ENCODE results near the gene CHID1.

DNA sequence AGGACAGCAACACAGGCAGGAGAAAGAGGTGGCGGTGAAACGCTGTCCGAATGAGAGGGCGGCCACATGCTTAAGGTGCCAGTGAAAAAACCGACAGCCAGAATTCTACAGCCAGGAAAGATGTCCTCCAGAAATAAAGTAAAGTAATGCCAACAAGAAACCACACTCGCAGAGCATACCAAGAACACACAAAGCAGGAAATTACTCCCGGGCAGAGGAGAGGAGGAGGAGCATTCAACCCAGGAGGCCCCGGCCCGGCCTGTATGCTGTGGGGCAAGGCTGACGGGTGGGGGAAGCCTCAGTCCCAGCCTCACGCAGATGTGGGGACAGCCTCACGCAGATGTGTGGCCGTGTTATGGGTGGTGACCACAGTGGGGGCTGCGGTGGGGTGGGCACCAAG lies 28.0 kb downstream of the CHID1 start:
- TF ChIP-seq, protein P1, sequence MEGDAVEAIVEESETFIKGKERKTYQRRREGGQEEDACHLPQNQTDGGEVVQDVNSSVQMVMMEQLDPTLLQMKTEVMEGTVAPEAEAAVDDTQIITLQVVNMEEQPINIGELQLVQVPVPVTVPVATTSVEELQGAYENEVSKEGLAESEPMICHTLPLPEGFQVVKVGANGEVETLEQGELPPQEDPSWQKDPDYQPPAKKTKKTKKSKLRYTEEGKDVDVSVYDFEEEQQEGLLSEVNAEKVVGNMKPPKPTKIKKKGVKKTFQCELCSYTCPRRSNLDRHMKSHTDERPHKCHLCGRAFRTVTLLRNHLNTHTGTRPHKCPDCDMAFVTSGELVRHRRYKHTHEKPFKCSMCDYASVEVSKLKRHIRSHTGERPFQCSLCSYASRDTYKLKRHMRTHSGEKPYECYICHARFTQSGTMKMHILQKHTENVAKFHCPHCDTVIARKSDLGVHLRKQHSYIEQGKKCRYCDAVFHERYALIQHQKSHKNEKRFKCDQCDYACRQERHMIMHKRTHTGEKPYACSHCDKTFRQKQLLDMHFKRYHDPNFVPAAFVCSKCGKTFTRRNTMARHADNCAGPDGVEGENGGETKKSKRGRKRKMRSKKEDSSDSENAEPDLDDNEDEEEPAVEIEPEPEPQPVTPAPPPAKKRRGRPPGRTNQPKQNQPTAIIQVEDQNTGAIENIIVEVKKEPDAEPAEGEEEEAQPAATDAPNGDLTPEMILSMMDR (IDR thresholded peaks at IDR 0.05; ENCODE audit: insufficient read depth, low read length, poor library complexity, severe bottlenecking) = no peak
- TF ChIP-seq EZH2phosphoT487 (conservative IDR thresholded peaks at IDR 0.05; ENCODE audit: low read length) = no peak
